ENCODE results near the gene LIAS. TPM values are rescaled to one million over a fixed set of nuclear protein-coding genes. Genes with fewer than 3 reads are reported as not detected.
"Not testable (repeated sequence)": the region's sequence is repeated elsewhere in the genome, so short reads cannot be mapped to it uniquely, and the experiment has no call there.

Gene LIAS
- 27.7 TPM for polyA plus RNA-seq (ENCODE audit: insufficient read length)

DNA sequence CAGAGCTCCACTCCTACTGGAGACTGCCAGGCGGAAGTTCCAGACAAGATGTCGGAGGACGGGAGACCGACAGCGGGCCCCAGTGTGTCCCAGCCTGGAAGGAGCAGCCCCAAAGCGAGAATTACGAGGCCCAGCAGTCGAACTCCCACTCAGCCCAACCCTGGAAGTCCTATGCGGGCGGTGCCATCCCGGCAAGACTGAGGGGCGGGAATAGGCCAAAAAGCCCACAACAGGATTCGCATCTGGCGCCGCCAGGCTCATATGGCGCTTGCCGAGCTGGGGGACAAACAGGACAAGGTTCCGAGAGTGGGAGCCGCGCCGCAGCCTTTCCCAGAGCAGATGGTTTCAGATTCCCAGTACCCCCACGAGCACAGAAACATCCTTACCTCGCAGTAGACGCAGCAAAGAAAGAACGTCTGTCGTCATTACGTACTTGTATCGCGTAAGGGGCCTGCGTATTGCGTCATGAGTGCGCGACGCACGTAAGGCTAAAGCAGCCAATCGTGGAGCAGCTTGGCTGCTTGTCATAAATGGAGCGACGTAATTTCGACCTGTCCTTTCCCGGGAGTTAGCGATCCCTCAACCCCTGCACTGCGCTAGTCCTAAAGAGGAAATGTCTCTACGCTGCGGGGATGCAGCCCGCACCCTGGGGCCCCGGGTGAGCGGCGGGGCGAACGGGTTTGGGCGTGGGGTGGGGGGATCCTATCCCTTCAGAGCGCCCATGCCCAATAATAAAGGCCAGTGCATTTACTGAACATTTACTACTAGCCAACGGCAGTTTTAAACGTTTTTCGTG is at the start of gene LIAS, which contains the start of gene RPL9:
LIAS (plus strand) TSS at position 552 of the 796 bp plus-strand sequence; CDS start at position 614, 62 bp downstream.
RPL9 (minus strand) TSS at position 418 of the 796 bp plus-strand sequence. CDS start 483 bp downstream, outside the sequence.
- peak; percentile 99 for DNase-seq (ENCODE audit: low read depth)

DNA sequence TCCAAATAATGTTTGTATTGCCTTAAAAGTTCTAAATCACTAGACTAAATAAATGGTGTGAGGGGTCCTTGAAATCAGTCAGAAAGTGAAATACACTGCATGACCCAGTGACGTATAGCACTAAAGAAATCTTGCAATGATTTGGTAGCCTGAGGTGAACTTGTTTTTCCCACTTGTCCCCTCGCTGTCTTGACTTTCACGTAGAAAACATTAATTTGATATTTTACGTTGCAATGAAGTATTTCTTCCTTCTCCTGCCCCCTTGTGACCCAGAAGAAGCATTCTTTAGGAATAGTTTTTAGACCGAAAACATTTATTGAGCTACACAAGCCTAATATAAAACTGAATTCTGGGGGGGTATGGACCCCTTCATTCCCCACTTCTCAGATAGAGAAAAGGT is 48.4 kb upstream of the LIAS start:
- DNase-seq (ENCODE audit: low read depth) = no peak

DNA sequence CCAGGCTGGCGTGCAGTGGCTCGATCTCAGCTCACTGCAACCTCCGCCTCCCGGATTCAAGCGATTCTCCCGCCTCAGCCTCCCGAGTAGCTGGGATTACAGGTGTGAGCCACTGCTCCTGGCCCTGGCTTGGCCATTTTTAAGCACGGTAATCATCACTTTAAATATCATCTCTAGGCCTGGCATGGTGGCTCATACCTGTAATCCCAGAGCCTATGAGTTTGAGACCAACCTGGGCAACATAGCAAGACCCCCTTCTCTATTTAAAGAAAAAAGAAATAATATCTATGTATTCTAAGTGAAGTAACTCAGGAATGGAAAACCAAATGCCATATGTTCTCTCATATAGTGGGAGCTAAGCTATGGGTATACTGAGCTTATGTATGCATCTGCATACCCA is 47.3 kb upstream of the LIAS start:
- not testable (repeated sequence) for DNase-seq (ENCODE audit: low read depth)

DNA sequence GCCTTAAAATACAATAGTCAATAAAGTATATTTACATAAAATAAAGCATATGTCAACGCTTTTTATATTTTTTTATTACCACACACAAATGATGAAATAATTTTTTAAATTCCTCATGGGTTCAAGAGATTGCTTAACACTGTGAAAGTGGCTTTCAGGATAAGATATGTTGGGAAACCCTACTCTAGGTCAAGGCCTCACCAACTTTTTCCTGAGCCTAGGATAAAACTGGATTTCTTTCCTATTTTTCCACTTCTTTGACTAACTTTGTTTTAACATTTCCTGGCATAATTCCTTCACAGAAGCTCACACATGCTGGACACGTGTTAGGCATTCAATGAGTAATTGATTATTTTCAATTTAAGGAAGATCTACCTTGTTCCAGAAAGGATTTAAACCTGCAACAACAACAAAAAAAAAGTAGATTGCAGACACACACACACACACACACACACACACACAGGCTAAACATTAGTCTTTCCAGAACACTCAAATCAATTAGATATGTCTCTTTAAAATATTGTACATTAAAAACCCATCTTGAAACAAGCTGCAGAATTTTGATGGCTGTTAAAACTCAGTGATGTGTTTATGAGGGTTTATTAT is 43.1 kb upstream of the LIAS start:
- DNase-seq (ENCODE audit: low read depth) = no peak

DNA sequence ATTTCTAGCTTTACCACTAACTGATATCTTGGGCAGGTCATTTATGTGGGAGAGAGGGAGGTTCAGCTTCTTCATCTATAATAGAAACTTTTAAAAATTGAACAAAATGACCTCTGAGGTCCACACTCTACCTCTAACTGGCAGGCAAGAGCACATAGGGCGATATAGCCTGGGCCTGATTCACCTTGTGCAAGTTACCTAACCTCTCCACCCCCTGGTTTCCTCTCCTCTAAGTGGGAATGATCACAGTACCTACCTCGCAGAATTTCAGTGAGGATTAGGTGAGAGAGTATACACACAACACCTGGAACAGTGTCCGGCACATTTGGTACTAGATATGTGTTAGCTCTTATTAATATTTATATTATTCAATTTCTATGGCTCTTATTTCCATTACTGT is 36.6 kb upstream of the LIAS start:
- no peak for DNase-seq (ENCODE audit: low read depth)

DNA sequence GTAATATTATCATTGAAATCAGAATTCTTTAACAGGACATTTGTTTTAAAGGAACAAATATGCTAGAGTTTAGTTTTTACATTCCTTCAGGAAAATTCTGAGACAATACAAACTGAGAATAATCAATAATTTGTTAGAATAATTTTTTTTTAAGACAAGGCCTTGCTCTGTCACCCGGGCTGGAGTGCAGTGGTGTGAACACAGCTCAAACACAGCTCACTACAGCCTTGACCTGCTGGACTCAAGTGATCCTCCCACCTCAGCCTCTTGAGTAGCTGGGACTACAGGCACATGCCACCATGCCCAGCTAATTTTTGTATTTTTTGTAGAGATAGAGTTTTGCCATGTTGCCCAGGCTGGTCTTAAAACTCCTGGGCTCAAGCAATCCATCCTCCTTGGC is 33.6 kb upstream of the LIAS start:
- DNase-seq (ENCODE audit: low read depth) = not testable (repeated sequence)

DNA sequence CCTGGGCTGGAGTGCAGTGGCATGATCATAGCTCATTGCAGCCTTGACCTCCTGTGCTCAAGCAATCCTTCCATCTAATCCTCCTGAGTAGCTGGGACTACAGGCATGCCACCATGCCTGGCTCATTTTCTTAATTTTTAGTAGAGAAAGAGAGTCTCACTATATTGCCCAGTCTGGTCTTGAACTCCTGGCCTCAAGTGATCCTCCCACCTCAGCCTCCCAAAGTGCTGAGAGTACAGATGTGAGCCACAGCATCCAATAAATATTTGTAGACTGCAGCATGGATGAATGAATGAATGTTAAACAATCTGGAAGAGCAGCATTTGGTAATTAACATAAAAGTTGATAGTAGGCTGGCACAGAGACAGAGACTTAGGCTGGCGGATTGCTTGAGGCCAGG is 32.1 kb upstream of the LIAS start:
- no peak for DNase-seq (ENCODE audit: low read depth)

DNA sequence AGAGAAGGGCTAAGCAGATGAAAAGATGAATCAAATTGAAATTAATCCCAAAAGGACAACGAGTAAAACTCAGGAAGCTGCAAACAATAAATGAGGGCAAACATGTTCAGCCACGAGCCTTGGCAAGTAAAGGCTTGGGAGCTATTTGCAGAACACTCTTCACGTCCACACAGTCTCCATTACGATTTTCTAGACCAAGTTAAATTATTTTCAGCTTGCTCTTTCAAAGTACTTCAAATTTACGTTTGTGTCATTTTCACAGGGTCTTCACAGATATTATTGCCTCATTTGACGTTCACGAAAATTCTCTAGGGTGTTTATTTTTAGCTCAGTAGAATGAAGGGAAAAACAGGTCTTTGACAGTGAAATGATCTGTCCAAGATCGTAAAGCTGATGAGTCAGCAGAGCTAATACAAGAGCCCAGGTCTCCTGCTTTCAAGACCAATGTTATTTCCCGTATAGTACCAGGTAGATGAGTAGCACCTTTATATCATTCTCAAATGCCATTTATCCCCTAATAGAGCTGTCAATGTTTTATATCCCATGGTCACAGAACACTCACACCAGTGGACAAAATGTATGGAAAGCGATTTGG is 31.2 kb upstream of the LIAS start:
- no peak for DNase-seq (ENCODE audit: low read depth)

DNA sequence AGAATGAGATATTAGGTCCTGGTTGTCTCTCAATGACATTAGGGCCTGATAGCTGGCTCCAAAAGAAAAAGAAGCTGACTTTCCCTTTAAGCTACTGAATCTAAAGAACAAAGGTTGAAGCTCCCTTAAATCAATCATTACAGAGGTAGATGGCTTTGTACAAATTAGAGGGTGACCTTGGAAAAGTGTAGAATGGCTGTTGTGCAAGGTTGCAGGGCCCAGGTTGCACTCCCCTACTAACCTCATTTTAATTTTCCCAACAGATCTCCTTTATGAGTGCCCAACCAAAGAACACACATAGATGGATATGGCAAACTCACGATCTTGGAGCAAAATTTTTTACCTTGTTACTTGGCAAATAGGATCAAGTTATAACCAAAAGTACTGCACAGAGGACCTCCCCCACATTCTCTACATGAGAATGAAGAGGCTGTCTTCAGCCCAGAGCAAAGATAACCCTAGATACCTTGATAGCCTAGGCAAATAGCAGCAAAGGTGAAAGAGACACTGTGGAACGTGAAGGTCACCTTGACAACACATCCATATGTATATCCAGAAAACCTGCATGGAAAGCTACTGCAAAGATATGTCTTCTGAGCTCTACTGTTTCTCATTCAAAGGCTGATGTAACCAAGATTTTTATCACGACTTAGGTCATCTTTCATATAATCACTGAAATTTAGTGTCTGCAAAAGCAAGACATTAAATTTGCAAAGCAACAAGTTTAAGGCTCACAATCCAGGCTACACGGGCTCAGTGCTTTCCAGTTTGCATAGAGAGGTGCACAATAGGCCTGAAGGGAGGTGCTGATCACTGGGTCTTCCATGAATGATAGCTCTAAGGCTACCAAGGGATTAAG is 29.2 kb upstream of the LIAS start:
- DNase-seq (ENCODE audit: low read depth) = no peak

DNA sequence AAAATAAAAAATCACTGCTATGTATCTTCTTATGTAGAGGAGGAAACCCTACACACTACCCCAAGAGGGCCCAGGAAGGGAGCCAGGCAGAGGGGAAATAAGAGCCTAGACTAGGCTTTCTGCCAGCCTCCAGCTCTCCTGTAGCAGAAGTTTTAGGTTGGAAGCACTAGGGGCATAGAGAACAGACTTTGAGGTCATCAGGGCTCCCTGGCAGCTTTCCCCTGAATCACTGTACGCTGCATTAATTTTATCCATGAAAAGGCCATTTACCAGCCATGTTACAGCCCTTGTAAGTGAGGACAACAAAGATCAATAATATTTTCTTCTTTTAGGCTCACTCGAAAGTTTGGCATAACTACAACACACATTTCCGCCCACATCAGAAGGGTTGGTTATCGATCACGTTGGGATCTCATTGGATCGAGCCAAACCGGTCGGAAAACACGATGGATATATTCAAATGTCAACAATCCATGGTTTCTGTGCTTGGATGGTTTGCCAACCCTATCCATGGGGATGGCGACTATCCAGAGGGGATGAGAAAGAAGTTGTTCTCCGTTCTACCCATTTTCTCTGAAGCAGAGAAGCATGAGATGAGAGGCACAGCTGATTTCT is 24.9 kb upstream of the LIAS start:
- no peak for DNase-seq (ENCODE audit: low read depth)

DNA sequence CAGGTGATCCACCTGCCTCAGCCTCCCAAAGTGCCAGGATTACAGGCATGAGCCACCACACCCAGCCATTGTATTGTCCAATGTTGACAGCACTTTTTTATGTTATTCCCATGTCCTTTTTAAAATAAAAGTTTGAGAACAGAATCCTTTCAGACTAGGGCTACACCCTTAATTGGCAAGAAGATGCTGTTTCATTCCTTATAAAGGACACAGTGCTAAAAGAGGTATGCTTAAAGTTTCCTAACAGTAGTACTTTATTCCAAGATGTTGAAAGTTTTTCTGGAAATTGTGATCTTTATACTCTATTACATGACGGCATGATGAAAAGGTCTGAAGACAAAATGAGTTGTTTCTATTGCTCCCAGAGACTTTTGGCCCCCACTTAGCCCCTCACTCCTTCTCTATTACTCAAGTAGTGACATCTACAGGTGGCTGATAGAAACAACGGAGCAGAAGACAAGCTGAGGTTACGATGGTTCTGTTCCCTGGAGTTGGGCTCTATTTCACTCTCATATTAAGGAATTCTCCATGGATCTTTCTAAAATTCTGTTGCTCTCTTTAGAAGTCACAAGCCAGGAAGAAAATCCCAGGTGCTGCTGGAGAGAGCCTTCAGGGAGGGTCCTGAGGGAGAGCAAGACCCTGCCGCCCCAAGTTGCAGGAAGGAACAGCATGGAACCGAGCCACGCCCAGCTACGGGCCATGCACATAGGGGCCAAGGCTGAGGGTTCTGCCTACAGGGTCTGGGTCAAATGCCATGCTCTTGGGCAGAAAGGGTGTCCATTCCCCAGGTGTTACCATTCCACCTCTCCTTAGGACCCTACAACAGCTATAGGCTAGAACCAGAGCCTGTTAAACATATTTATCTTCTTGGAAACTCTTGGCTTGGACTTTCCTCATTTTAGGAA is 22.9 kb upstream of the LIAS start:
- no peak for DNase-seq (ENCODE audit: low read depth)

DNA sequence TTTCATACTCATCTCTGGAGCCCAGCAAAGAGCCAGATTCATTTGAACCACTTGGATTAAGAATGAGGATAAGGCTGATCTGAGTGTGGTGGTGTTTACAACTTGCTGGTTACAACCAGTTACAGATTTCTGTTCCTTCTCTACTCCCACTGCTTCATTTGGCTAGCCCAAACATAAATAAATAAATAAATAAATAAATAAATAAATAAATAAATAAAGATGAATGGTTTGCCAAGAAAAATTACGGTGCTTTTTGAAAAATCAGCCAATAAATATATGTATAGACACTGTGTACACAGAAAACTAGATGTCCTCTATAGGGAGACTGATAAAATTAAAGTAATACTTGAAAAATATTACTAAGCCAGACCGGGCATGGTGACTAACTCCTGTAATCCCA is 17.3 kb upstream of the LIAS start:
- DNase-seq (ENCODE audit: low read depth) = no peak

DNA sequence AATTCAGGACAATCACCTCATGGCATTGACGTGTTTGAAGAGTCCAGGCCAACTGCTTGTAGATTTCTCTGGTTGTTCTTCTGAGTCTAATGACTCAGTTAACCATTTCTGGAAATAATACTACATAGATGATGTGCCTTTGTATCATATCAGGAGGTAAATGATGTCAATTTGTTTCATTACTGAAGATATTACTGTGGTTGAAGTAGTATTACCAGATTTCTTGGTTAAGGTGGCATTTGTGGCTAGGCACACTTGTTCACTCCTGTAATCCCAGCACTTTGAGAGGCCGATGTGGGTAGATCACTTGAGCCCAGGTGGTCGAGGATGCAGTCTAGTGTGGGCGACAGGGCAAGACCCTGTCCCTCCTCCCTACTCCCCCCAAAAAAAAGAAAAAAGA is 15.9 kb upstream of the LIAS start:
- DNase-seq (ENCODE audit: low read depth) = no peak

DNA sequence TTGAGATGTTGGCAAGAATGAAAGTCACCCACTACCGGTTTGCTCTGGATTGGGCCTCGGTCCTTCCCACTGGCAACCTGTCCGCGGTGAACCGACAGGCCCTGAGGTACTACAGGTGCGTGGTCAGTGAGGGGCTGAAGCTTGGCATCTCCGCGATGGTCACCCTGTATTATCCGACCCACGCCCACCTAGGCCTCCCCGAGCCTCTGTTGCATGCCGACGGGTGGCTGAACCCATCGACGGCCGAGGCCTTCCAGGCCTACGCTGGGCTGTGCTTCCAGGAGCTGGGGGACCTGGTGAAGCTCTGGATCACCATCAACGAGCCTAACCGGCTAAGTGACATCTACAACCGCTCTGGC is 12.4 kb upstream of the LIAS start:
- DNase-seq (ENCODE audit: low read depth) = no peak

DNA sequence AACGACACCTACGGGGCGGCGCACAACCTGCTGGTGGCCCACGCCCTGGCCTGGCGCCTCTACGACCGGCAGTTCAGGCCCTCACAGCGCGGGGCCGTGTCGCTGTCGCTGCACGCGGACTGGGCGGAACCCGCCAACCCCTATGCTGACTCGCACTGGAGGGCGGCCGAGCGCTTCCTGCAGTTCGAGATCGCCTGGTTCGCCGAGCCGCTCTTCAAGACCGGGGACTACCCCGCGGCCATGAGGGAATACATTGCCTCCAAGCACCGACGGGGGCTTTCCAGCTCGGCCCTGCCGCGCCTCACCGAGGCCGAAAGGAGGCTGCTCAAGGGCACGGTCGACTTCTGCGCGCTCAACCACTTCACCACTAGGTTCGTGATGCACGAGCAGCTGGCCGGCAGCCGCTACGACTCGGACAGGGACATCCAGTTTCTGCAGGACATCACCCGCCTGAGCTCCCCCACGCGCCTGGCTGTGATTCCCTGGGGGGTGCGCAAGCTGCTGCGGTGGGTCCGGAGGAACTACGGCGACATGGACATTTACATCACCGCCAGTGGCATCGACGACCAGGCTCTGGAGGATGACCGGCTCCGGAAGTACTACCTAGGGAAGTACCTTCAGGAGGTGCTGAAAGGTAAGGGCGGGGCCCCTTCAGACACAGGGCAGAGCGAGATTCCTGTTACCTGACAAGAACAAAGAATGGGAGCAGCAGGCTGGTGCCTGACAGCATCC is 11.8 kb upstream of the LIAS start:
- DNase-seq (ENCODE audit: low read depth) = no peak

DNA sequence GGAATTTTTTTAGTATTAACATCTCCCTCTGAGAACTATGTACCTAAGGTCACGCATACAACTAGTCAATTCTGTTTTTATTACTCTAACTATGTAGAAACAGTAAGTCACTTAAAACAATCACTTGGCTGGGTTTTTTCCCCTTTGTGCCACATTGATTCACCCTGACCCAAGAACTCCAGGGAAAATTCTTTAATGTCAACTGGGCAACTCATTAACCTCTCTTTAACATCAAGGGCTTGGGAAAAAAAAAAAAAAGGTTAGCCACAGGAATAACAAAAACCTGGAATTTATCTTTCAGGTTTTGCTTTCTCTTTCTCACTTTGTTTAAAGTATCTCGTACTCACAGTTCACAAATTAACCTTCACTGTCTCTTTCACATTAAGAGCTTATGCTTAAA is 8.2 kb upstream of the LIAS start:
- DNase-seq (ENCODE audit: low read depth) = no peak

DNA sequence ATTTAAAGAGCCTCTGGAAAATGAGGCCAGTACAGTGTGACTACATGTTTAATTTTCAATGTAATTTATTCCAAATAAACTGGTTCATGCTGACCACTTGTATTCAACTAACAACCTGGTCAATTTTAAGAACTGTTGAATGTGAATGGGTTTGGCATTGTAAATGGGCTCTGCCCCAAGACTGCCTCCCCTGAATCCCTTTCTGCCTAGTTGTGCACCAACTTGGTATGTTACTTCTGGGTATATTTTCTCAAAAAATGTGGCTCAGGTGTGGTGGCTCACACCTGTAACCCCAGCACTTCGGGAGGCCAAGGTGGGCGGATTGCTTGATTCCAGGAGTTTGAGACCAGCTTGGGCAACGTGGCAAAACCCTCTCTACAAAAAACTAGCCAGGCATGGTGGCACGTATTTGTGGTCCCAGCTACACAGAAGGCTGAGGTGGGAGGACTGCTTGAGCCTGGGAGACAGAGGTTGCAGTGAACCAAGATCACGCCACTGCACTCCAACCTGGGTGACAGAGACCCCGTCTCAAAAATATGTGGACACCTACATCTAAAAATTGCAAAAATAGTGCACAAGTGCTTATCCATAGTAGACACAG is 7.3 kb upstream of the LIAS start:
- no peak for DNase-seq (ENCODE audit: low read depth)

DNA sequence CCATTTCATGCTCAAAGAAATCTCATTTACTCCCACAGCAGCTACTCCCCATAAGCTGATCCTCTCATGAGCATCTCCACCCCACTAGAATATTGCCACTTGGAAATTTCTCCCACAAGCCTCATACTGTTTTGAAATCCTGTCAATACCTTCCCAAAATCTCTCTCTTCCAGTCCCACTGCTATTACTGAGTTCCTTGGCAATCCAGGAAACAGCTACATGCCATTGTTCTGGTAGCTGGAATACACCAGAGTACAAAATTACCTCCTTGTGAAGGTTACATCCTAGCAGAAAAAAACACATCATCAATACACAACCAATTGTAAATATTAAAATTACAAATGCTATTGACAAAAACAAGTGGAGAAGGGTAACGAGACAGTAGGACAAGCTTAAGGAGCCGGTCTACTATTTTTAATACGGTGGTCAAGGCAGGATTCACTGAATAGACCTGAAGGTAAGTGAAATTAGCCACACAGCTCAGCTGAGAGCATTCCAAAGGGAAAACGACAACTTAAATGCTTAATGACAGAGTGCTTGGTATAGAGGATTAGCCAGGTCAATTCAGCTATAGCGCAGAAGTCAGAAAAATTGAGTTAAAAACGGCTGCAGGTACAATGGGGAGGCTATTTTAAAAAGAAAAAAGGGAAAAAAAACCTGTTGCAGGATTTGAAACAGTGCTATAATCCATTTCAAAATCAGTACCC is 6.5 kb upstream of the LIAS start:
- DNase-seq (ENCODE audit: low read depth) = no peak
